Skin of body (tissue), 2 donors: ENCODE measurements around the gene SLC35E1. TPM values are rescaled to one million over a fixed set of nuclear protein-coding genes. Genes with fewer than 3 reads are reported as not detected.

Source experiments
- DNase-seq: peaks from one replicate; lab custom pipeline; 2025; lab: John Stamatoyannopoulos, UW
- total RNA-seq: library from RNA; depleted of rRNA; stranded (reverse); fragments of >200 nt; gene quantifications from one replicate; pipeline ENCODE4 v1.2.3, GENCODE V29; 2014

SLC35E1 gene
- total RNA-seq, 1 donor from 2014 or later = 18.2 TPM

- DNase-seq = no peak
These were observed 10.5 kb upstream of the SLC35E1 start for GRCh38 chr19:16582486-16583261.

DNA sequence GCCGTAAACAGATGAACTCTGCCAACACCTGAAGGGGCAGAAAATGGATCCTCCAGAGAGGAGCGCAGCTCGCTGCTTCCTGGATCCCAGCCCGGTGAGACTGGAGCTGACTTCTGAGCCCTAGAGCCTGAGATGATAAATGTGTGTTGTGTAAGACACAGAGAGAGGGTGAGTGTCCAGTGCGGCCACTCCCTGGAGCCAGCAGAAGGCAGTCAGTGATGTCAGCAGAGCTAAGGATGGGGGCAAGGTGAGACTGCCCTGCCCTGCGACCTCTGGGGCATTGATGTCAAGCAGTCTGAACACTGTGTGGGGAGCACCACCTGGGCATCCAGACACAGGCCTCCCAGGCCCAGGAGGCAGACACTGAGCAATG is 9.7 kb upstream of the SLC35E1 start:
- no peak for DNase-seq

DNA sequence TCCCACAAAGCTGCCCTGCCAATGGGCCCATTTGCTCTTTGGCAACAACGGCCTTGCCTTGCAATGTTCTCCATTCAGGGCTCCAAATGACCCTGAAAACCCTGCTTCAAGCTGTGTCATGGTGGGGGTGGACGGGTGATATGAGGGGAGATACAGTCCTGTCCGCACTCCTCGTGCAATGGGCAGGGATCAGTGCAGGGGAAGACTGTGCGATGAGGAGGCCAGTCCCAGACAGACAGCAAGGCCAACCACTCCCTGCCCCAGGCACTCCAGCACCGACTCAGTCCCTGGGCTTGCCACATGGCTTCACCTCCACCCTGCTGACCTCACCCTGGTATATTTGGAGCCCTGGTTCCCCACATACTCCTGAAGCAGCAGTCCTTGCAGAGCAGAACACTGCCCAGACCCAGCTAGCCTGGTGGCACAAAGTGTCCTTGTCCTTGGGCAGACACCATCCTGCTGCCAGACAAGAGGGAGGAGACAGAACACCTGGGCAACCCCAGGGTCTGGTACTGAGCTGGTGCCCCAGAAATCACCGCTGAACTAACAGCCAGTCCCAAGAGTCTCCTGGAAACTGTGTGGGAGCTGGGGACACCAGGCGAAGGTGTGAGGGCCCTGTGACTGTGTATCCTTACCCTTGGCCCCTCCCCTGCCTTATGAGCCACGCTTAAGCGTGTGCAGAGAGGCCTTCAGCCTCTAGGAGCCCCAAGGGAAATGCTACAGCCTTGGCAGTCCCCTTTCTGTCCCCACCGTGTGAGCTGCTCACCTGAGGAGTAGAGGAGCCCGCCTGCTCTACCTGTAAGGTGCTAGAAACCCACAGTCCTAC is 9.1 kb upstream of the SLC35E1 start:
- no peak for DNase-seq

DNA sequence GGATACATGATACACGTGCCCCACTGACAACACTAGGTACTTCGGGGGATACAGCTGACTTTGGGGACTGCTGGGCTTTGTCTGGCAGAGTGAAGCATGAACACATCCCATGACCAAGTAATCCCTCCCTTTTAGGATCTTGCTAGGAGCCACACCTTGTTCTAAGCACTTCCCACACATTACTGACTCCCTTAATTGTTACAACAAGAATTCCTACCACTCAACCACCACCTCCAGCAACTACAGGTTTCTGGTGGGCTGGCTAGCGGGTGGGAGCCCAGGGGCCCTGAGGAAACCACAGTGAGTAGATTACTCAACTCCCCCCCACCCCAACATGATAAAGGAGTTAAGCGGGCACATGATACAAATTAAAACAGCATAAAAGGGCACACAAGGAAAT is 7.2 kb upstream of the SLC35E1 start:
- DNase-seq = no peak

DNA sequence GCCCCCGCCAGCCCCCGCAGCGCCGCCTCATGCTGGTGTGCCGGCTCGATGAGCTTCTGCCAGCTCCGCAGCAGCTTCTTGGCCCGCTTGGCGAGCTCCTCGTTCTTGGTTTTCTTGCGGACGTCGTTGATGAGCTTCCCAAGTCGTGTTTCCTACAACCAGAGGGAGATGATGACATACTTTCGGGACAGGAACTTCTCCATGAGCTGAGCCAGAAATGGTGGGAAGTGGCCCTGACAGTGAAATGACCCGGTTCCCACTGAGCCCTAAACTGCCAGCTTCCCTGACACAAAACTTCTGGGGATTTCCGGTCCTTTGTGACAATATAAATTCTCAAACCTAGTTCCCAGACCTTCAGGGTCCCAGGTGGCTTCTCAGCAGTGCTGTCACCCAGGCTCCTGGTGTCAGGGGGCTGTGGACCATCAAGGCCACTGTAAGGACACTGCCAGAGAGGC is 5.3 kb upstream of the SLC35E1 start:
- no peak for DNase-seq

DNA sequence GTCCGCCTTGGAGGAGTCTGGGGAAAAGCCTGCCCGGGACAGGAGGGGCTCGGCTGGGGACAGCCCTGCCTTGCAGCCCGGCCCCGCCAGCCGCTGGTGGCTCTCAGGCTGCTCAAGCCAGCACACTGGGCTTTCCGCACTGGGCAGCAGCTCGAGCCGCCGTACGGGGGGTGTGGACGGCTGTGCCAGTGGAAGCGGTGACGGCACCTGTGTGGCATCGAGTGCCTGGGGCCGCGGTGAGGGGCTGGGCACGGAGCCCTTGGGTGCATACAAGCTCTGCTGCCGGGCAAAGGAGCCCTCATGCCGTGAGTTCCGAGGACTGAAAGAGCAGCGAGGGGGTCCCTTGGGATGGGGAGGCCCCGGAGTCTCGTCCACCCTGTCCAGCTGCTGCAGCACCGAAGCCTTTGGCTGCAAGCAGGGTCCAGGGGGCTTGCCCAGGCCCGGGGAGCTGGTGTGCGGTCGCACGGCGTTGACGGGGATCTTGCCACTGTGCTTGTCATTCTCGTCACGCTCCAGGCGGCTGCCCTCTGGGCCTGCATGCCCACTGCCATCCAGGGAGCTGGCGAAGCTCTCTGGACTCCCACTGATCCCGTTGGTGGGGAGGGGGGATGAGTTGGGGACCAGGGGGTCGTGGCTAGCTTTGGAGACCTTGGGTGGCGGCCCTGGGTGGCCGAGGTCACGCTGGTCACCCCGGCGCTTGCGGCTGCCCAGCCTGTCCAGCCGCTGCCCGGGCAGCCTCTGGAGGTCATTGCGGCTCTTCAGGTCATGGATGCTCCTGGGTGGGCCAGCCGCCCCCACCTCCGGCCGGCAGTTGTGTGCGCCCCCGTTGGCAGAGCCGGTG is 4.7 kb upstream of the SLC35E1 start:
- DNase-seq = no peak

DNA sequence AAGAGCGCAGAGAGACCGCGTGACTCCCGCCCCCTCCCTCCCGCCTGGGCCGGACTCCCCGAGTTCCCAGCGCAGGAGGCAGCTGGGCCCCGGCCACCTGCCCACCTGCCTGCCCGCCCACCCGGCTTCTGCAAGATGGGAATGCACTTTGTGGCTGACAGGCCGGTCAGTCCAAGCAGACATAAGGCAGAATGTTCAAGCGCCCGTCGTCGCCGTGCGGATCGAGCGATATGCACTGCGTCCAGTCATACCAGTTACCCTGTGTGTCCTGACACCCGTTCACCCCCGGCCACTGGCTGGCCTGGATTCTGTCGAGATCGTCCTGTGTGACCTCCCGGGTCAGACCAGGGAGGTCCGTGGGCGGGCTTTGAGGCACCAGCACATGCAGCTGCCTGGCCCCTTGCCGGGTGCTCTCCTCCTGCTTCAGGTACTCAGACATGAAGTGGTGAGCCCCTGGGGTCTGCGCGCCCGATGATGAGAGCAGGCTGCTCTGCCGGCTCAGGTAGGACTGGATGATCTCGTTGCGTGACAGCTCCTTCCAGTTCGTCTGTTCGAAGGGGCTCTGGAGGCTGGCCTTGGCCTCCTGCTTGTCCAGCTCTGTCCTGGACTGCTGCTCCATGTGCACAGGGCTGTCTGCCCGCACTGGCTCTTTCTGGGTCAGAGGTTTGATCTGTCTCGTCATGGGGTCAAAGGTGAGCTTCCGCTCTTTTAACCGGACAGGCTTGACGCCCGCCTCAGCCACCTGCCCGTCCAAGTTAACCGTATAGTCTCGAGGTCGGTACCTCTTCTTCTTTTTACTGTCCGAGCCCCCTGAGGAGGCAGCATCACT is 3.9 kb upstream of the SLC35E1 start:
- DNase-seq = no peak

GRCh38 chr19:16575282-16575681 is 3.1 kb upstream of the SLC35E1 start:
- DNase-seq = no peak

- no peak for DNase-seq
These were observed 1.7 kb upstream of the SLC35E1 start for GRCh38 chr19:16573925-16574324.

GRCh38 chr19:16573296-16573695 is 1.1 kb upstream of the SLC35E1 start:
- DNase-seq = no peak

- no peak for DNase-seq
These were observed 338 bp downstream of the SLC35E1 start for GRCh38 chr19:16571822-16572331.

DNA sequence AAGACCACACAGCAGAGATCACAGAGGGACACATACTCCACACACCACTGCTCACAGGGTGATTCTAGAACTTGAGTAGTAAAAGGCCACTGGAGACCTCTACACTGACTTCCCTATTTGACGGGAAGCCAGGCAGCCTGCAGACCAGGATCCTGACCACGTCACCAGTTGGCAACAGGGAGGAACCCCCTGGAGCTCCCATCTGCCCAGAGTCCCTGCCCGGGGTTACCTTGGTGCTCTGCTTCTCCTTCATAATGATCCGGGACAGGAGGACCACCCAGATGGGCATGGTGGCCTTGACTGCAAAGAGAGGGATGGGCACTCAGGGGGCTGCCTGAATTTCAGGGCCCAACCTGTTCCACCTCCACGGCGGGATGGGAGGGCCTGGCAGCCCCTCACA is 932 bp downstream of the SLC35E1 start:
- no peak for DNase-seq

- no peak for DNase-seq
These were observed 2.5 kb downstream of the SLC35E1 start for GRCh38 chr19:16569609-16570320.

DNA sequence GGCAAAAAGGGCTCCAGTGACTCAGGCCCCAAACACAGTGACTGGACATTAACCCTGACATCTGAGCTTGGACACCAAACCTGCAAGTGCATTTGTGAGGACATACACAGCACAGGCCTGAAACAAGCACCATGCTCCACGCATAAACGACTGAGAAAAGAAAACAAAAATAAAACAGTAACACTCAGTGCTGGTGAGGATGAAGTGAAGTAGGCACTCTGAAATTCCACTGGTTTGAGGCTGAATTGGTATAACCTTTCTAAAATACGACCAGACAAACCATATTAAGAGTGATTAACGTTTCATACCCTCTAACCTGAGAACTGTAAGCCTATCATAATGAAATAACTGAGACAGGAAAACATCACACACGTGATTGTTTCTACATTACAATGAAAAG is 5.5 kb downstream of the SLC35E1 start:
- no peak for DNase-seq

DNA sequence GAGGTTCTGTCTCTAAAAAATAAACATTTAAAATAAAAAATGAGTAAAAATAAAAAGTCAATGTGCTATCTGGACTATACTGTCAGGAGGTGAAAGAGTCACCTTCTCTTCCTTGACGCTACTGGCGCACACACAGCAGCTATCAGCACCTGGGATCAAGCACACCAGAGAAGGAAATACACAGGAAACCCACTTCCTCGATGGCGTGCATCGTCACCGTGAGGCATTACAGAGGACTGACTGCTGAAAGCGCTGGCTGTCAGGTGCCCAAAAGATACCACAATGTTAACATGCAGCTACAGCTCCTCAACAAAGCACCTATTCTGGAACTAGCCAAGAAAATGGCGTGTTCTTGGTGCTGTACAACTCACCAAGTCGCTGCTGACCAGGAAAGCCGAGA is 6.1 kb downstream of the SLC35E1 start:
- DNase-seq = no peak

- no peak for DNase-seq
These were observed 7.4 kb downstream of the SLC35E1 start for GRCh38 chr19:16564842-16565241.

GRCh38 chr19:16562608-16563025 is 9.6 kb downstream of the SLC35E1 start:
- DNase-seq = no peak

GRCh38 chr19:16561382-16561781 is 10.8 kb downstream of the SLC35E1 start:
- no peak for DNase-seq

DNA sequence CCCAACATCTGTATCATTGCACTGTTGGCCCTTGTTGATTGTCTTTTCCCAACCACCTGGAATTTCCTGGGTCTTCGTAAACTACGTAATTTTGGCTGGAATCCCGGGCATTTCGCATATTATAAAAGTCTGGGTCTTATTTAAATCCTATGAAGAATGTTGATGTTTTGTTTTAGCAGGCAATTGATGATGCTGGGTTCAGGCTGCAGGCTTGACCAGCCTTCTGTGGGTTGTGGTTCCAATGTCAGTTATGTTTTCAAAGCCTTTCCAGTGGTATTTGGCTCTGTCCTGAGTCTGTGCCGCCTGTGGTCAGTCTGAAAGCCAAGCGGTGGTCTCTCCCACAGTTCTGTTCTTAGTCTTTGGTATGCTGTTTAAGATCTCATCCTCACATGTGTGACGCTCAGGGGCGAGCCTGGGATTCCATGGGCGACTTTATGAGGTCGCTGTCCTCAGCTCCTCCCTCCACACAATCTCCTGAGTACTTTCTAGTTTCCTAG is 12.4 kb downstream of the SLC35E1 start:
- no peak for DNase-seq

- no peak for DNase-seq
These were observed 17.4 kb downstream of the SLC35E1 start for GRCh38 chr19:16554776-16555175.
